Keratinocyte (primary cell): Measurements from ENCODE around the gene AHSP. TPM values are rescaled to one million over a fixed set of nuclear protein-coding genes. Genes with fewer than 3 reads are reported as not detected.

ENCODE experiments used
- DNase-seq: peaks from one replicate; pipeline ENCODE4 v3.0.0-alpha.2; 2011; ENCODE audit warnings: low read depth, missing footprints, low spot score
- FAIRE-seq: peaks from 2 replicates; lab custom pipeline; 2011; peaks lifted over from hg19 to GRCh38; lab: Jason Lieb, UNC
- H2AFZ ChIP-seq: 2 replicates; pipeline ENCODE4 v1.6.0; 2012; ENCODE audit warnings: low read length, control low read depth, inconsistent platforms; ENCODE audit not compliant: control insufficient read depth
- H3K27ac ChIP-seq: 2 replicates; pipeline ENCODE4 v1.5.1; 2011; ENCODE audit warnings: low read length; ENCODE audit not compliant: control insufficient read depth, insufficient read depth
- H3K27me3 ChIP-seq: 3 replicates; pipeline ENCODE4 v1.6.0; 2011; ENCODE audit warnings: low read length; ENCODE audit not compliant: control insufficient read depth, insufficient read depth; ENCODE audit errors: extremely low read depth
- H3K36me3 ChIP-seq, 2 experiments: 2 replicates in 1 of 2; 3 replicates in 1 of 2; pipeline ENCODE4 v1.5.1; 2011; ENCODE audit warnings: low read length in 2 of 2, mild to moderate bottlenecking in 1 of 2; ENCODE audit not compliant: control insufficient read depth in 2 of 2, insufficient read depth in 2 of 2; ENCODE audit errors: extremely low read depth in 1 of 2
- H3K4me1 ChIP-seq: 3 replicates; pipeline ENCODE4 v1.5.1; 2011; ENCODE audit warnings: low read length; ENCODE audit not compliant: control insufficient read depth, insufficient read depth; ENCODE audit errors: extremely low read depth
- H3K4me2 ChIP-seq: 3 replicates; pipeline ENCODE4 v1.6.0; 2011; ENCODE audit warnings: low read depth, low read length; ENCODE audit not compliant: control insufficient read depth, insufficient read depth; ENCODE audit errors: extremely low read depth
- H3K4me3 ChIP-seq, 3 experiments: fragments of 200-600 bp in 1 of 3; sonication (generic) in 1 of 3; 2 replicates in 2 of 3; 3 replicates in 1 of 3; pipeline ENCODE4 v1.5.1; 2011 to 2016; ENCODE audit warnings: low read length in 3 of 3, mild to moderate bottlenecking in 3 of 3, control low read depth in 2 of 3, inconsistent platforms in 1 of 3, low read depth in 1 of 3, mixed read lengths in 1 of 3, mixed run types in 1 of 3, moderate library complexity in 1 of 3; ENCODE audit not compliant: control insufficient read depth in 2 of 3, insufficient read depth in 2 of 3; ENCODE audit errors: extremely low read depth in 1 of 3
- H3K79me2 ChIP-seq: 2 replicates; pipeline ENCODE4 v1.6.0; 2012; ENCODE audit warnings: low read length; ENCODE audit not compliant: control insufficient read depth, insufficient read depth
- H3K9ac ChIP-seq: 3 replicates; pipeline ENCODE4 v1.6.0; 2011; ENCODE audit warnings: low read length; ENCODE audit not compliant: control insufficient read depth, insufficient read depth; ENCODE audit errors: extremely low read depth
- H3K9me1 ChIP-seq: 3 replicates; pipeline ENCODE4 v1.6.0; 2011; ENCODE audit warnings: low read length; ENCODE audit not compliant: control insufficient read depth, insufficient read depth; ENCODE audit errors: extremely low read depth
- H3K9me3 ChIP-seq: 2 replicates; pipeline ENCODE4 v1.5.1; 2012; ENCODE audit warnings: low read depth, low read length; ENCODE audit not compliant: control insufficient read depth
- H4K20me1 ChIP-seq: 3 replicates; pipeline ENCODE4 v1.6.0; 2011; ENCODE audit warnings: low read length; ENCODE audit not compliant: control insufficient read depth, insufficient read depth; ENCODE audit errors: extremely low read depth
- CTCF ChIP-seq, 3 experiments: IDR thresholded peaks in 1 of 3; conservative IDR thresholded peaks in 1 of 3; optimal IDR thresholded peaks in 1 of 3; 2 replicates in 2 of 3; 3 replicates in 1 of 3; pipeline versions ENCODE3 to v1.5.1; 2011; ENCODE audit warnings: low read length in 3 of 3, mild to moderate bottlenecking in 3 of 3, moderate library complexity in 2 of 3, control low read depth in 1 of 3, inconsistent platforms in 1 of 3; ENCODE audit not compliant: insufficient read depth in 2 of 3; ENCODE audit errors: extremely low read depth in 1 of 3
- EZH2 ChIP-seq: IDR thresholded peaks from one replicate; pipeline ENCODE4 v1.6.1; 2012; ENCODE audit warnings: inconsistent platforms, mild to moderate bottlenecking, low read length, moderate library complexity
- dilution Hi-C: fragments of 300-500 bp; cut with MboI; formaldehyde crosslinking; loops from one replicate; pipeline ENCODE4 v1.7.0; 2020; ENCODE audit warnings: low sequenced_read_pairs; ENCODE audit not compliant: extremely low pct_ligation_motif_present
- polyA plus RNA-seq, 5 experiments: library from polyadenylated mRNA; depleted of rRNA in 3 of 5; stranded (reverse) in 3 of 5; stranded (forward) in 1 of 5; unstranded in 1 of 5; fragments of >200 nt; gene quantifications; 1 replicate in 1 of 5; 2 replicates in 3 of 5; 3 replicates in 1 of 5; pipeline versions ENCODE4 v1.2.1 to v1.2.3, GENCODE V29; 2011 to 2012; ENCODE audit warnings: missing spikeins in 2 of 5, low read depth in 1 of 5, low replicate concordance in 1 of 5

Gene AHSP
- polyA plus RNA-seq, 1 donor (not counting 4 experiments of a cell fraction or from before 2014, with no cell fraction given), result not detected

- Histone ChIP-seq H3K4me2 (no peak overlapping the region), H3K9me3 (no peaks in the 10 kb centered on the region), H4K20me1 (no peaks in the 10 kb centered on the region), H3K36me3 (peaks cover 0 to 6% of the 10 kb centered on the region in 2 experiments), H3K4me3 (no peak overlapping the region), H2AFZ (no peak overlapping the region), H3K4me1 (peaks cover 14% of the 10 kb centered on the region), H3K27me3 (peaks cover 16% of the 10 kb centered on the region), H3K27ac (no peak overlapping the region), H3K9ac (no peak overlapping the region), H3K9me1 (no peaks in the 10 kb centered on the region), H3K79me2 (no peaks in the 10 kb centered on the region)
- dilution Hi-C loops, result no loop called here
- DNase-seq, result no peak
- no peak for FAIRE-seq
- no peak for TF ChIP-seq CTCF (optimal IDR thresholded peaks at IDR 0.05 in 1 of 3, IDR thresholded peaks at IDR 0.05 in 1 of 3, conservative IDR thresholded peaks at IDR 0.05 in 1 of 3; ENCODE audit: extremely low read depth in 1 of 3, insufficient read depth in 2 of 3, low read length in 3 of 3)
- no peak for TF ChIP-seq EZH2
These were observed 38.5 kb upstream of the AHSP start for GRCh38 chr16:31489298-31489564.

- peaks cover 0 to 6% of the 10 kb centered on the region in 2 experiments for H3K36me3 ChIP-seq
- no peak overlapping the region for H3K27ac ChIP-seq
- no peaks in the 10 kb centered on the region for H4K20me1 ChIP-seq
- no peak for FAIRE-seq
- no peaks in the 10 kb centered on the region for H3K9me3 ChIP-seq
- H3K9ac ChIP-seq, result no peak overlapping the region
- no peak overlapping the region for H2AFZ ChIP-seq
- no peak overlapping the region for H3K4me2 ChIP-seq
- peaks cover 14% of the 10 kb centered on the region for H3K4me1 ChIP-seq
- H3K27me3 ChIP-seq, result peaks cover 16% of the 10 kb centered on the region
- H3K79me2 ChIP-seq, result no peaks in the 10 kb centered on the region
- TF ChIP-seq CTCF (optimal IDR thresholded peaks at IDR 0.05 in 1 of 3, IDR thresholded peaks at IDR 0.05 in 1 of 3, conservative IDR thresholded peaks at IDR 0.05 in 1 of 3; ENCODE audit: extremely low read depth in 1 of 3, insufficient read depth in 2 of 3, low read length in 3 of 3) (no peak), EZH2 (no peak)
- DNase-seq, result no peak
- H3K4me3 ChIP-seq, result no peak overlapping the region
- dilution Hi-C loops, result no loop called here
- no peaks in the 10 kb centered on the region for H3K9me1 ChIP-seq
These were observed 37.8 kb upstream of the AHSP start for GRCh38 chr16:31489616-31490584.
